HG02870 (cell line): ENCODE results near the gene GNPTG.
"Not testable (repeated sequence)": the region's sequence is repeated elsewhere in the genome, so short reads cannot be mapped to it uniquely, and the experiment has no call there.

Experiments
- ATAC-seq: cut with Tn5 transposase; IDR thresholded peaks from one replicate; pipeline ENCODE4 v1.9.1; 2021; ENCODE audit warnings: mild to moderate bottlenecking, moderate library complexity; ENCODE audit not compliant: unreplicated experiment

The GNPTG gene

GRCh38 chr16:1318268-1318545 lies 33.5 kb upstream of the GNPTG start:
- no peak for ATAC-seq

GRCh38 chr16:1319041-1319440 lies 32.7 kb upstream of the GNPTG start:
- no peak for ATAC-seq

GRCh38 chr16:1320097-1320496 lies 31.6 kb upstream of the GNPTG start:
- ATAC-seq: no peak

GRCh38 chr16:1320658-1321240 lies 31.0 kb upstream of the GNPTG start:
- ATAC-seq: no peak

- ATAC-seq: no peak
Measured at GRCh38 chr16:1322407-1322806, 29.3 kb upstream of the GNPTG start.

- ATAC-seq: no peak
Measured at GRCh38 chr16:1323296-1324239, 28.2 kb upstream of the GNPTG start.

GRCh38 chr16:1324286-1324826 lies 27.4 kb upstream of the GNPTG start:
- no peak for ATAC-seq

- no peak for ATAC-seq
Measured at GRCh38 chr16:1325261-1325660, 26.5 kb upstream of the GNPTG start.

- ATAC-seq: no peak
Measured at GRCh38 chr16:1325673-1326371, 25.9 kb upstream of the GNPTG start.

- no peak for ATAC-seq
Measured at GRCh38 chr16:1326391-1326790, 25.3 kb upstream of the GNPTG start.

GRCh38 chr16:1326946-1327618 lies 24.6 kb upstream of the GNPTG start:
- no peak for ATAC-seq

- ATAC-seq: no peak
Measured at GRCh38 chr16:1327619-1327947, 24.1 kb upstream of the GNPTG start.

GRCh38 chr16:1328136-1328535 lies 23.6 kb upstream of the GNPTG start:
- ATAC-seq: not testable (repeated sequence)

- not testable (repeated sequence) for ATAC-seq
Measured at GRCh38 chr16:1328961-1329360, 22.8 kb upstream of the GNPTG start.

GRCh38 chr16:1330260-1330914 lies 21.3 kb upstream of the GNPTG start:
- no peak for ATAC-seq

- no peak for ATAC-seq
Measured at GRCh38 chr16:1330931-1331711, 20.6 kb upstream of the GNPTG start.

- ATAC-seq: no peak
Measured at GRCh38 chr16:1331712-1332617, 19.8 kb upstream of the GNPTG start.

GRCh38 chr16:1332618-1333148 lies 19.0 kb upstream of the GNPTG start:
- ATAC-seq: no peak
